Stimulated activated CD4-positive, alpha-beta T cell treated with anti-CD3 and anti-CD28 coated beads, Interleukin-1b, Interleukin-23, amount 100 ng/mL, for 24 hours (primary cell): ENCODE measurements around the gene PERM1.
A peak's percentile ranks its signal among the peaks of the same experiment; 100 is the strongest.
"Not testable (repeated sequence)": the region's sequence is repeated elsewhere in the genome, so short reads cannot be mapped to it uniquely, and the experiment has no call there.

Experiments used
- DNase-seq, 4 experiments: peaks; one replicate each; pipeline ENCODE4 v3.0.0-alpha.2; 2020; ENCODE audit warnings: low read depth in 4 of 4, low spot score in 1 of 4

The PERM1 gene

DNA sequence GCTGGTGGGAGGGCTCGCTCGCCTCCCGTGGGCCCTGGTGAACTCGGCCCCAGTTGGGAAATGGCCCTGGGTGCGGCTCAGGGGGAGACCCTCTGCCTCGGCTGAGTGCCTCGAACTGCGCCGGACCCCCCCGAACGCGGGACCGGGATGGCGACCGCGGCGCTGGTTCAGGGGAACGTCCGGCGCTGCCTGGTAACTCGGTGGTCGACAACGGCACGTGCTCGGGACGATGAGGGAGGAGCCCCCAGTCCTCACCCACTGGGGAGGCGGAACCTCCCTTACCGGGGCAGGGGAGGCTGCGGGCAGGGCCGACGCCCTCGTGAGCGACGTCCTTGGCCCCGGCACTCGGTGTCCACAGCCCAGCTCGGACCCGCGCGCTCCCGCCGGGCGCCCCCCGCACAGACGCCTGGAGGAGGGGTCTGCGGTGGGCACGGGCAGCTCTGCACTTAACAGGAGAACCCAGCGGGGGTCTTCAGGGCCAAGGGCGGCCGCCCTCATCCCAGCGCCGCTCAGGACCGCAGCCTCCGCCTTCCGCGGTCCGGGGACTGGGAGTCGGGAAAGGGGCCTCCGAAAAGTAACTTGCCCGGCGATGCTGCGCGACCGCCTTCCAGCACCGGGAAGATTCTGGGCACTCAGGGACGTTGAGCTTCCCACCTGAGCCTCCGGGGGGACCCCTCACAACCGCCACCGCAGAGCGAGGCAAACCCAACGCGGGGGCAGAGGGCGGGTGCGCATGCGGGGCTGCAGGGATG, 16.3 kb upstream of the PERM1 start:
- no peak for DNase-seq

DNA sequence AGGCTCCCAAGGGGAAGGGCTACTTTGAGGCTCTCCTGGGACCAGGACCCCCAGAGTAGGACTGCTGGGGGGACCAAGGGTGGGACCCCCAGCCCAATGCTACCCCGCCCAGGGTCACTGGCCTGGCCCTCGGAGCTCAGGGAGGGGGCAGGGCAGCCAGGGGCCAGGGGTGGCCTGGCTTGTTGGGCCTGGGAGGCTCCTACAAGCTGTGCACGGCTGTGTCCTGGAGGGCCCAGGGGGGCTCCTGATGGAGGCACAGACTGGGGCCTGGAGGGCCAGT, 15.8 kb upstream of the PERM1 start:
- no peak for DNase-seq

DNA sequence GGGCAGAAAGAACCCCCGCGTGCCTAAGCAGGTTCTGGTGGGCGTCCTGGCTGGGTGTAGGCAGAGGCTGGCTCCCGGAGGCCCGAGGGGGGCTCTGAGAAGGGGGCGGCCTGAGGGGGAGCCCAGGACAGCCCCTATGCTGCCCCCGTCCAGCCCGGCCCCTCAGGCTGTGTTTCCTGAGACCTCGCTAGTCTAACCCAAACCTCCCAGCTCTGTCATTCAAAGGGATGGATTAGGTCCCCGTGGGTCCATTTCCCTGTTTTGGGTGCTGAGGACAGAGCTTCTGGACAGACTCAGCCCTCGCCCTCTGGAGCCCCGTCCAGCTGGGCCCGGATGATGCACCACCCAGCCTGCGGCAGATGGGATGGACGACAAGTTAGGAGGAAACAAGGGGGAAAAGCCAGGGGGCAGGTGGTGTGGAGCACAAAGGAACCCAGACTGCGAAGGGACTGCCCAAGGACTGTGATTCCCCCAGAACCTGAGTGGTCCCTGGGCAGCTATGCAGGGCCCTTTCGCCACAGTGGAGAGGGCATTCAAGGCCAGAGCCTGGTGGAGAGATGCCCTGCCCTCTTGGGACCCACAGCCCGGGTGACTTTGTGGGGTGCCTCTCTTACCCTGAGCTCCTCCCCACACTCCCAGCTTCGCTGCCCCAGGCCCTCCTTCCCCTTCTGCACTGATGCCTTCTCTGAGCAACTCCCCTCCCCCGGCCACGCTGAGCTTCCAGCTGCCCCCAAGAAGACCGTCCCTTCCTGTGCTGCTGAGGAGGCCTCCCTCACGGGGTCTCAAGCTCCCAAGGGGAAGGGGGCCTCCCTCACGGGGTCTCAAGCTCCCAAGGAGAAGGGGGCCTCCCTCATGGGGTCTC, 15.2 kb upstream of the PERM1 start:
- no peak for DNase-seq

DNA sequence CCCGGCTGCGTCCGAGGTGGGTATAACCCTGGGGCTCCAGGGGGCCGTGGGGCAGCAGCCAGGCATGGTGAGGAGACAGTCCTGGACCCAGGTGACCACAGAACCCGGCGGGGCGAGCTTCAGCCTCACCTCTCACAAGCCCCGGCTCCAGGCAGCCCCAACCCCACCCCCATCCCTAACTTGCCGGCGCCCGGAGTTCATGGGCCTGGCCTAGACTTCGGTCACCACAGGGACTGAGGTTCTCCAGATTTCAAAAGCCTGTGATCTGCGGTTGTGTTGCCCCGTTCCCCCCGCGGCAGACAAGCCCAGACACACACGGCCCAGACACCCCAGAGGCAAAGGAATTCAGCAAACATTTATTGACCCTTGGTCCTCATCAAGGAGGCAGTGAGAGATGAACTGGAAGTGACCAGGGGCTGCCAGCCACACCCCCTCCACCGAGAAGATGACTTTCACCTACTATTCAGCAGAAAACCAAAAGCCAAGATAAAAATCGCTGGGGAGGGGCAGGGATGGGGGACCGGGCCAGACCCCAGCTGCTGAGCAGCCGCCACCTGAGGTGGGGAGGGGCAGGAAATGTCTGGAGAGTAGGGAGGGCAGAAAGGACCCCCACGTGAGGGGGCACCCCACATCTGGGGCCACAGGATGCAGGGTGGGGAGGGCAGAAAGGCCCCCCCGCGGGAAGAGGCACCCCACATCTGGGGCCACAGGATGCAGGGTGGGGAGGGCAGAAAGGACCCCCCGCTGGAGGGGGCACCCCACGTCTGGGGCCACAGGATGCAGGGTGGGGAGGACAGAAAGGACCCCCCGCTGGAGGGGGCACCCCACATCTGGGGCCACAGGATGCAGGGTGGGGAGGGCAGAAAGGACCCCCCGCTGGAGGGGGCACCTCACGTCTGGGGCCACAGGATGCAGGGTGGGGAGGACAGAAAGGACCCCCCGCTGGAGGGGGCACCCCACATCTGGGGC, 14.1 kb upstream of the PERM1 start:
- DNase-seq = no peak

DNA sequence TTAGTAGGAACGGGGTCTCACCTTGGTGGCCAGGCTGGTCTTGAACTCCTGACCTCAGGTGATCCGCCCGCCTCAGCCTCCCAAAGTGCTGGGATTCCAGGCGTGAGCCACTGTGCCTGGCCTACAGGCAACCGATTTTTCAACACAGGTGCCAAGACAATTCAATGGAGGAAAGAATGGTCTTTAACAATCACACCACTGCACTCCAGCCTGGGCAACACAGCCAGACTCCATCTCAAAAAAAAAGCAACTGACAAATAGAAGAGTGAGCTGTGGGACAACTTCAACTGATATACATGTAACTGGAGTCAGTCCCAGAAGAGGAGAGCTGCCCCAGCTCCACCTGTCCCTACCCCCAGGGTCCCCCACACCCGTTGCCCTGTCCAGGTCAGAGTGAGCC, 12.7 kb upstream of the PERM1 start:
- DNase-seq = not testable (repeated sequence)

DNA sequence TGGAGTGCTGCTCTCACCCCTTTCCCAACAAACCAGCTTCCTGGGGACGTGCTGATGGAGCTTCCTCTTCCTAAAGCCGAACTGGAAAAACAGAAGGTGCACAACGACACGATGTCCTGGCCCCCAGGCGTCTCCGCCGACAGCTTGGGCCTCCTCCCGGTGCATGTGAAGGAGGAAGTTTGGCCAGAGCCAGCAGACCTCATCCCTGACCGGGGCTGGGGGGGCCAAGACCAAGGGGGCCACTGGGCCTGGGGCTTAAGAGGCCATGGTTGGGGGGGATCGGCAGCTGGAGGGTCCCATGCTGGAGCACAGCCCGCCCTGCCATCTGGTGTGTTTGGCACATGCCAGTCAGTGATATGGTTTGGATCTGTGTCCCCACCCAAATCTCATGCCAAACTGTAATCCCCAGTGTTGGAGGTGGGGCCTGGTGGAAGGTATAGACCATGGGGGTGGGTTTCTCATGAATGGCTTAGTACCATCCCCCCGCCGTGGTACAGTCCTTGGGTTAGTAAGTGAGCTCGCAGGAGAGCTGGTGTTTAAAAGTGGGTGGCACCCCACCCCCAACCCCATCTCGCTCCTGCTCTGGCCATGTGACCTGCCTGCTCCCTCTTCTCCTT, 11.6 kb upstream of the PERM1 start:
- DNase-seq = no peak

DNA sequence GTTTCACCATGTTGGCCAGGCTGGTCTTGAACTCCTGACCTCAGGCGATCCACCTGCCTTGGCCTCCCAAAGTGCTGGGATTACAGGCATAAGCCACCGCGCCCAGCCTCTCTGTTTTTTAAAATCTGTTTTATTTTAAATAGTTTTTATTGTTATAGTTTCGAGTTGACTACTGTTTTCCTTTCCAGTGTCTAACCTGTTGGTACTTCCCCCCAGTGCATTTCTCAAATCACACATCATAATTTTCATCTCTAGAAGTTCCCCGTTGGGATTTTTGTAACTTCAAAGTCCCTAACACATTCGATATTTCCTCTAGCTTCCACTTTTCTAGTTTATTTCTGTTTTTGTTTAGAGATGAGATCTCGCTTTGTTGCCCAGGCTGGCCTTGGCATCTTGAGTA, 10.5 kb upstream of the PERM1 start:
- no peak for DNase-seq

DNA sequence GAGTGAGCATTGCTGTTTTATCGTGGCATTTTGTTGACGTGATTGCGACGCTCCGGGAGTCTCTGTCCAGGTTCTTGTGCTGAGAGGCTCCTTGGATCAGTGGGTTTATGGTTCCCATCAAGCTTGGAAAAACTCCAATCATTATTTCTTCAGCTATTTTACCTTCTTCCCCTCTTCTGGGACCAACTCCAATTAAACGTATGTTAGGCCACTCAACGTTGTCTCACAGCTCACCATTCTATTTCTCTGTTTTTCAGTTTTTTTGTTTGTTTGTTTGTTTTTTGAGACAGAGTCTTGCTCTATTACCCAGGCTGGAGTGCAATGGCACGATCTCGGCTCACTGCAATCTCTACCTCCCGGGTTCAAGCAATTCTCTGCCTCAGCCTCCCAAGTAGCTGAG, 10.0 kb upstream of the PERM1 start:
- DNase-seq = no peak

DNA sequence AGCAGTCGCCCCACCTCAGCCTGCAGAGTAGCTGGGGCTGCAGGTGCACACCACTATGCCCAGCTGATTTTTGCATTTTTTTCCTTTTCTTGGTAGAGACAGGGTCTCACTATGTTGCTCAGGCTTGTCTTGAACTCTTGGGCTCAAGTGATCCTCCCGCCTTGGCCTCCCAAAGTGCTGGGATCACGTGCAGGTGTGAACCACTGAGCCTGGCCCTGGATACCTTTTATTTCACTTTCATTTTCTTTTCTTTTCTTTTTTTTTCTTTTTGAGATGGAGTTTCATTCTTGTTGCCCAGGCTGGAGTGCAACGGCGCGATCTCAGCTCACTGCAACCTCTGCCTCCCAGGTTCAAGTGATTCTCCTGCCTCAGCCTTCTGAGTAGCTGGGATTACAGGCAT, 9.4 kb upstream of the PERM1 start:
- not testable (repeated sequence) for DNase-seq

DNA sequence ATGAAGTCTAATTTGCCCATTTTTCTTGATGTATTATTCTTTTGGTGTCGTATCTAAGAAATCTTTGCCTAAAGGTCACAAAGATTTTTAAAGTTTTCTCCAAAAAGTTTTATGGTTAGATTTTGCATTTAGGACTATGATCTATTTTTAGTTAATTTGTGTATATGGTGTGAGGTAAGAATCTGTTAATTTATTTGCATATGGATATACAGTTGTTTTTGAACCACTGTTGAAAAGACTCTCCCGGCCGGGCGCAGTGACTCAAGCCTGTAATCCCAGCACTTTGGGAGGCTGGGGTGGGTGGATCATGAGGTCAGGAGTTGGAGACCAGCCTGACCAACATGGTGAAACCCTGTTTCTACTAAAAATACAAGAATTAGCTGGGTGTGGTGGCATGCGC, 6.2 kb upstream of the PERM1 start:
- not testable (repeated sequence) for DNase-seq

DNA sequence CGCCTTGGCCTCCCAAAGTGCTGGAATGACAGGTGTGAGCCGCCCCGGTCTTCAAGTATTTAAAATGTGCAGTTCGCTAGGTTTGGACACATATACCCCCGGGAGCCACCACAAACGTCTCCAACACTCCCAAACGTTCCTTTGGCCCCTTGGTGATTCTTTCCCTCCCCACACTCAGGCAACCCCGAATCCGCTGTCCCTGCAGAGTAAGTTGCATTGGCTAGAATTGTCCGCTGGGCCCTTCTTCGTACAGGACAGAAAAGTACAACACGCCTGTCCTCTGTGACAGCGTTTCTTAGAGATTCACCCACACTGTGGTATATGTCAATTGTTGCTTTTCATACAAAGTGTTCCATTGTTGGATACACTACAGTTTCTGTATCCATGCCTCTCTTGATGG, 3.2 kb upstream of the PERM1 start:
- DNase-seq = no peak

DNA sequence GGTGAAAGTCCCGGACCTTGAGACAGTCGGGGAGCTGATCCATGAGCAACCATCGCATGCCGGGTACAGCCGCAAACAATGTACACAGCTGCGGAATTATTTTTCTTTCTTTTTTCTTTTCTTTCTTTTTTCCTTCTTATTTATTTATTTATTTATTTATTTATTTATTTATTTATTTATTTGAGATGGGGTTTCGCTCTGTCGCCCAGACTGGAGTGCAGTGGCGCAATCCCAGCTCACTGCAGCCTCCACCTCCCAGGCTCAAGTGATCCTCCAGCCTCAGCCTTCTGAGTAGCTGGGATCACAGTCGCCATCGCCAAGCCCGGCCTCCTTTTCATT, 2.6 kb upstream of the PERM1 start:
- DNase-seq = no peak

DNA sequence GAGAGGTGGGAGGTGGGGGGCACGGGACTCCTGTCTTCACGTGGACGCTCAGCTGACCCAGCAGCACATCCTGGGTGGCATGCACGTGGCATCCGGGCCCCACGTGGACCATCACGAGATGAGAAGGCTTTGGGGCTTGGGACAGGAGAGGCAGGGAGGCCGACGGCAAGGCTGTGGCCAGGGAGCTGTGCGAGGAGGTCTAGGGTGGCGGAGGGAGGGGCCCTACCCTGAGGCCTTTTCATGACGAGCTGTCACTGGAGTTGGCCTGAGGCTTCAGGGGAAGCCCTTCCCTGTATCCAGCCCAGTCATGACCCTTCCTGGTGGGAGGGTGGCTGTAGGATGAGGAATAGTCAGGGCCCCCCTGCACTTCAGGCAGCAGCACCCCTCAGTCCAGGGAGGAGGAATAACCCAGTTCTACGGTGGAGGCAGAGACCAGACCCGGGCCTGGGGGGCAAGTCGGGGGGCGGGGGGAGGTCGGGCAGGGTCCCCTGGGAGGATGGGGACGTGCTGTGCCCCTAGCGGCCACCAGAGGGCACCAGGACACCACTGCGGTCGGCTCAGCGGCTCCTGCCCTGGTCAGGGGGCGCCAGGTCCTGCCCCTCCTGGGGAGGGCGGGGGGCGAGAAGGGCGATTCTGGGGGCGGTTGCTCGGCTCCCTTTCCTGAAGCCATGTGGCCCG, 2.0 kb upstream of the PERM1 start:
- peak in 2 of 4 experiments; percentile 43 to 50 for DNase-seq

DNA sequence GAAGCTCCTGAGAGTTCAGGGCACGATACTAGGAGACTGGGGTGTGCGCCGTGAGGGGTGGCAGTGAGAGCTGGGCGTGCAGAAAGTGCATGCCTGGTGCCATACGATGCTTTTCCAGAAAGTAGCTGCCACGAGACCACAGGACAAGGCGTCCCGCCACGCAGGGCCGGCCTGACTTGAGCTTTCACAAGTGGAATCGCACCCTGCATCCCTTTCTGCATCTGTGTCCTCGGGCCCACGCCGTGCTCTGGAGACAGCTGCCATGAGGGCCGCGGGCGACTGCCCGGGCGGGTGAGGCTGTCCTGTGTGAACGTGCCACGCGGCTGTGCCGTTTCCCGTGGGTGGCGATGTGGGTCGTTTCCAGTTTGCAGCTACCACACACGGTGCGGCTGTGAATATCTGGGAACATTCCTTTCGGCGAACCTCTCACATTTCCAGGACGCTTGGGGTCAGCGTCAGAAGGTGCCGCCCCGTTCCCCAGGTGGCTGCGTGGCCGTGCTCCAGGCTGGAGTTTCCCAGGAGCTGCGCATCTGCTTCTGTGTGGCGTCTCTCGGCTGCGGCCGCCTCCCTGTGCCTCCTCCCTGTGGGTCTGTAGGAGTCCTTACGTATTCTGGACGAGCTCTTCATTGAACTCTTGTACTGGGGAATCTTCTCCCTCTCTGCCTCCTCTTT, 1.0 kb upstream of the PERM1 start:
- no peak for DNase-seq

DNA sequence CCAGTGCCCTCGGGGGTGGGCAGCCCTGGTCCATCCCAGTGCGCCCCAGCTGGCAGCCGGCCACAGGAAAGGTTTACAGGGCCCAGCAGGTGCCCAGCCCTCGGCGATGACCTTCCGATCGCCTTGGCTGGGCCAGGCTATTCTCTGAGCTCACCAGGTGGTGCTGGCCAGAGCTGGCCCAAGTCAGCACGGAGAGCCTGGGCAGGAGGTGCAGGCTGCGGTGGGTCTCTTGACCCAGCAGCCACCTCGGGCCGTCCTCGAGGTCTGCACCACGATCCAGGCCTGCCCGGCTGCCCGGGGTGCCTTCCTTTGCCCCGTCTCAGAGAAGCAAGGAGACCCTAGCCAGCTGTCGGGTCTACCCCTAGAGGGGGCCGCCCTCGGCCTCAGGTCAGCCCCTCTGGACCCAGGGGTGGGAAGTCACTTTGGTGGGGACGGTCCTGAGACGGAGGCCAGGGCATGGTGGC, 370 bp downstream of the PERM1 start:
- no peak for DNase-seq

DNA sequence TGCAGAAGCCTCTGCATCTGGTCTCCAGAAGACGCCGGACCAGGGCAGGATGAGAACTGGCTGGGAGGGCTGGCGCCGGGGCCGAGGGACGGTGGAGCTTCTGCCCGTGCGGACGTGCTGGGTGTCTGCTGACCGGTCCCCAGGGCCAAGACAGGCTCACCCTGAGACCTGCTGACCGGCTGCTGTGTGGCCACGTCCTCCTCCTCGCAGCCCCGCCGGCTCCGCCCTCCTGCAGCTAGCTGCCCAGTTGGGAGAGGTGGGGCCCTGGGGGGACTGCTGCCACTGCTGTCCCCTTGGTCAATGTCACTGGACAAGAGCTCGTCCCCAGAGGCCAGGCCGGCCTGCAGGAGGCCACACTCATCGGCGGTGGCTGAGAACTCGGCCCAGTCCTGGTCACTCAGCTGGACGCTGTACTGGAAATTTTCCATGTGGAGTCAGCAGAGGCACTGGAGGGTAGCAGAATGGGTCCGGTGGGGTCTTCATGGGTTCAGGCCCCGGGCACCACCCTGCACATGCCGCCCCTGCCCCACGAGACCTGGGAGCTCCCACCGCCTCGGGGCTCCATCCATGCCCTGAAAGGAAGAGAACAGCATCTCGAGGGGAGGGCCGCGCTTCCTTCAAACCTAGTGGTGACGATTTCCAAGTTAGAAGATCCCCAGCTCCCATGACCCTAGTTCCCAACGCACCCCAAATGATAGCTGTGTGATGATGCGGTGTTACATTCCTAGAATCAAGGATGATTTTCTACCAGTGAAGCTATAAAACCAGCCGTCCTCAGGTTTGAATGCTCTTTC, 1.1 kb downstream of the PERM1 start:
- no peak for DNase-seq

DNA sequence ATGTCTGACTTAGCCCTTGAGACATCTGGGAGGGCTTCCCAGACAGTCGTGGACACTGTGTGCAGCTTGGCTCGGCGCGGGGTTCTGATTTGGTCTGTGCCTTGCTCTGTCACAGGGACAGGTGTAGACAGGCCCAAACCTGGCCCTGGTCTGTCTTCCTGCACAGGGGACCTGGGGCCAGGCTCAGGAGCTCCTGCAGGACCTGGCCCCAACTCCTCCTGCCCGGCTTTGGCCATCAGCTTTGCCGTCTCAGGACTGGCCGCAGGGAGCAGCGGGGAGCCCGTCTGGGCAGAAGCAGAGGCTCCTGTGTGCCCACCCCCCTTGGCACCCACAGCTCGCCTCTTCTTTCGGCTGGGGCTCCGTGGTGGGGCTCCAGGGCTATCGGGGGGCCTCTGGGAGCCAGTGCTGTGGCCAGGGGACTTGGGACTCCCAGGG, 1.7 kb downstream of the PERM1 start:
- DNase-seq = no peak

DNA sequence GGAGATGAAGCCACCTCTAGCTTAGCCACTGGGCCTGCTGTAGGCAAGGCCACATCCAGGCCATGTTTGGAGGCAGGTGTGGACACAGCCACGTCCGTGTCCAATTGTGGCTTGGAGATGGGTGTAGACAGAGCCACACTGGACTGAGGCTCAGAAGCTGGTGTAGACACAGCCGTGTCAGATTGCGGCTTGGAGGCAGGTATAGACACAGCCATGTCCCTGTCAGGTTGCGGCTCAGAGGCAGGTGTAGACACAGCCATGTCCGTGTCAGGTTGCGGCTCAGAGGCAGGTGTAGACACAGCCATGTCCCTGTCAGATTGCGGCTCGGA, 2.2 kb downstream of the PERM1 start:
- no peak for DNase-seq
